Measurements from ENCODE around the gene ZNF687.

Gene ZNF687

DNA sequence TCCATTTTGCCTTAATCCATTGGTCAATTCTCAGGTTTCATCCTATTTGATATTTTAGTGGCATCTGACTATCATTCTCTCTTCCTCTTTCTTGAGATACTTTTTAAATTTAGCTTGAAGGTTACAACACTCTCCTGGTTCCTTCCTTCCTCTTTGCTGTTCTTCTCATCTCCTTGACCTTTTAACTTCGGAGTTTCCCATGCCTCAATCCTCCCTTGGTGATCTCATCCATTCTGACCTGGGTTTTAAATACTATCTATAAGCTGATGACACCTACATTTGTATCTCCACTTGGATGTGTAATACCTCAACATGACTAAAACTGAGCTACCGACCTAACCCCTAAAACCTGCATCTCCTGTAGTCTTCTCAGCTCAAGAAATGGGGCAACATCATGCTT lies 4.8 kb upstream of the ZNF687 start:
- DNase-seq (ENCODE audit: low read depth in 1 of 2, low spot score in 1 of 2) = peak; percentile 75 to 77
- H3K27me3 ChIP-seq (ENCODE audit: insufficient read depth, poor library complexity, severe bottlenecking) = no peaks in the 10 kb centered on the region
- H3K4me3 ChIP-seq (replicated peaks; ENCODE audit: insufficient read depth, low read length) = no peak overlapping the region
- peak overlapping the region; percentile 45 for H3K27ac ChIP-seq (replicated peaks)
- peak; percentile 97 for TF ChIP-seq SPI1 (IDR thresholded peaks at IDR 0.05; ENCODE audit: borderline replicate concordance, low read depth)
- TF ChIP-seq, protein P1, sequence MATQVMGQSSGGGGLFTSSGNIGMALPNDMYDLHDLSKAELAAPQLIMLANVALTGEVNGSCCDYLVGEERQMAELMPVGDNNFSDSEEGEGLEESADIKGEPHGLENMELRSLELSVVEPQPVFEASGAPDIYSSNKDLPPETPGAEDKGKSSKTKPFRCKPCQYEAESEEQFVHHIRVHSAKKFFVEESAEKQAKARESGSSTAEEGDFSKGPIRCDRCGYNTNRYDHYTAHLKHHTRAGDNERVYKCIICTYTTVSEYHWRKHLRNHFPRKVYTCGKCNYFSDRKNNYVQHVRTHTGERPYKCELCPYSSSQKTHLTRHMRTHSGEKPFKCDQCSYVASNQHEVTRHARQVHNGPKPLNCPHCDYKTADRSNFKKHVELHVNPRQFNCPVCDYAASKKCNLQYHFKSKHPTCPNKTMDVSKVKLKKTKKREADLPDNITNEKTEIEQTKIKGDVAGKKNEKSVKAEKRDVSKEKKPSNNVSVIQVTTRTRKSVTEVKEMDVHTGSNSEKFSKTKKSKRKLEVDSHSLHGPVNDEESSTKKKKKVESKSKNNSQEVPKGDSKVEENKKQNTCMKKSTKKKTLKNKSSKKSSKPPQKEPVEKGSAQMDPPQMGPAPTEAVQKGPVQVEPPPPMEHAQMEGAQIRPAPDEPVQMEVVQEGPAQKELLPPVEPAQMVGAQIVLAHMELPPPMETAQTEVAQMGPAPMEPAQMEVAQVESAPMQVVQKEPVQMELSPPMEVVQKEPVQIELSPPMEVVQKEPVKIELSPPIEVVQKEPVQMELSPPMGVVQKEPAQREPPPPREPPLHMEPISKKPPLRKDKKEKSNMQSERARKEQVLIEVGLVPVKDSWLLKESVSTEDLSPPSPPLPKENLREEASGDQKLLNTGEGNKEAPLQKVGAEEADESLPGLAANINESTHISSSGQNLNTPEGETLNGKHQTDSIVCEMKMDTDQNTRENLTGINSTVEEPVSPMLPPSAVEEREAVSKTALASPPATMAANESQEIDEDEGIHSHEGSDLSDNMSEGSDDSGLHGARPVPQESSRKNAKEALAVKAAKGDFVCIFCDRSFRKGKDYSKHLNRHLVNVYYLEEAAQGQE (IDR thresholded peaks at IDR 0.05; ENCODE audit: insufficient replicate concordance, low read depth) = no peak

GRCh38 chr1:151281225-151281968 lies 702 bp upstream of the ZNF687 start:
- TF ChIP-seq SPI1 (IDR thresholded peaks at IDR 0.05; ENCODE audit: borderline replicate concordance, low read depth) (no peak; the same call in 1 of the 2 replicates), POLR2AphosphoS5 (IDR thresholded peaks at IDR 0.05; ENCODE audit: low read depth) (peak; percentile 71), CTCF (IDR thresholded peaks at IDR 0.05; ENCODE audit: insufficient read depth, low read length) (no peak), GABPA (IDR thresholded peaks at IDR 0.05; ENCODE audit: low read depth) (peak; percentile 65)
- TF ChIP-seq, protein P1 (IDR thresholded peaks at IDR 0.05; ENCODE audit: insufficient replicate concordance, low read depth) = peak; percentile 55
- no peaks in the 10 kb centered on the region for H3K27me3 ChIP-seq (ENCODE audit: insufficient read depth, poor library complexity, severe bottlenecking)
- H3K4me3 ChIP-seq (replicated peaks; ENCODE audit: insufficient read depth, low read length) = peak overlapping the region; percentile 89
- peak; percentile 98 for DNase-seq (ENCODE audit: low read depth in 1 of 2, low spot score in 1 of 2)
- peak overlapping the region; percentile 97 for H3K27ac ChIP-seq (replicated peaks)

DNA sequence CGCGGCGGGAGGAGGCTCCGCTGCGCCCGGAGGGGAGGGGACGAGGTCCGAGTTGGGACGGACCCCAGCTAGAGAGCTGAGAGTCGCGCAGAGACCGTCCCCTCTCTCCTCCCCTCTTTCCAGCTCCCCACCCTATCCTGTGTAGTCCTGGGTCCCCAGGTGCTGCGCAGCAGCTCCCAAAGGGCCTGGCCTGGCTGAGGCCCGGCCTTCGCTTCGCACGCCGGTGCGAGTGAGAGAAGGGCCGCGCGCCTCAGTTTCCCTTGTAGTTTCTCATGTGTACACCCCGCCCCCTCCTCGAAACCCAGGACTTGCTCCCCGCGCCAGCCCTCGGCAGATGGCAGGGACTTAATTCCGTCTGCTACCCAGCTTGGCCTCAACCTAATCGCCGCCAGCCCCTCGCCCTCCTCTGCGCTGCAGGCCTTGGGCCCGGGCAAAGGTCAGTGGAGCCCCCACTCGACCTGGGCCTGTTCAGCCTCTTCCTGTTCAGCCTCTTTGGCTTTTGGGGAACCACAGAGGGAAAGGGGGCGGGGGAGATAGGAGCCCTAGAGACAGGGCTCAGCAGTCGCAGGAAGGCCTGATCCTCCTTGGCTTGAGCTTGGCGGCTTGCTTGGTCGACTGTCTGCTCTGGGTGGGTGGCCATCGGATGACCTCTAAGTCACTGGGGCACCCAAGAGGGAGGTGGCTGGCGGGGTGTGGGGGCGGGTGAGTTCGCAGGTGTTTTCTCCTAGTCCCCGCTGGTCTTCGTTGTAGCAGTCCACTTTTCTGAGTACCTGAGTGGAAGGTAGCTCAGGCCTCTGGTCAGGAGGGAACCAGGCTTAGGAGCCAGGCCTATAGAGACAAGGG lies 1.0 kb downstream of the ZNF687 start:
- Histone ChIP-seq H3K4me3 (replicated peaks; ENCODE audit: insufficient read depth, low read length) (peak overlapping the region; percentile 89), H3K27ac (replicated peaks) (peak overlapping the region; percentile 97), H3K27me3 (ENCODE audit: insufficient read depth, poor library complexity, severe bottlenecking) (no peaks in the 10 kb centered on the region)
- peak; percentile 42 to 76 for DNase-seq (ENCODE audit: low read depth in 1 of 2, low spot score in 1 of 2)
- TF ChIP-seq, protein P1 (IDR thresholded peaks at IDR 0.05; ENCODE audit: insufficient replicate concordance, low read depth) = no peak
- peak; percentile 8; the same call in 1 of the 2 replicates for TF ChIP-seq SPI1 (IDR thresholded peaks at IDR 0.05; ENCODE audit: borderline replicate concordance, low read depth)
